Right forelimb (tissue), 1 donor: ENCODE results near the gene SLC25A23.
A peak's percentile ranks its signal among the peaks of the same experiment; 100 is the strongest.

ENCODE experiments used
- DNase-seq: peaks from one replicate; pipeline ENCODE4 v3.0.0-alpha.2; 2018

Gene SLC25A23

GRCh38 chr19:6481541-6482342, 22.1 kb upstream of the SLC25A23 start, which contains the start of gene DENND1C:
TSS of gene DENND1C (minus strand) at chr19:6481787. CDS start at chr19:6481695, 92 bp downstream.
- no peak for DNase-seq

GRCh38 chr19:6480848-6481415, 21.3 kb upstream of the SLC25A23 start:
- DNase-seq, result no peak

- no peak for DNase-seq
Observed at GRCh38 chr19:6479836-6480398, 20.3 kb upstream of the SLC25A23 start.

- no peak for DNase-seq
Observed at GRCh38 chr19:6478815-6479214, 19.2 kb upstream of the SLC25A23 start.

GRCh38 chr19:6476896-6477431, 17.4 kb upstream of the SLC25A23 start:
- no peak for DNase-seq

GRCh38 chr19:6476155-6476895, 16.7 kb upstream of the SLC25A23 start:
- peak; percentile 58 for DNase-seq

GRCh38 chr19:6475321-6476108, 15.9 kb upstream of the SLC25A23 start:
- no peak for DNase-seq

GRCh38 chr19:6473647-6474046, 14.1 kb upstream of the SLC25A23 start:
- DNase-seq, result no peak

- no peak for DNase-seq
Observed at GRCh38 chr19:6472713-6473112, 13.1 kb upstream of the SLC25A23 start.

- no peak for DNase-seq
Observed at GRCh38 chr19:6471076-6471475, 11.5 kb upstream of the SLC25A23 start.

- DNase-seq, result no peak
Observed at GRCh38 chr19:6470173-6470572, 10.6 kb upstream of the SLC25A23 start.

- DNase-seq, result no peak
Observed at GRCh38 chr19:6467384-6467783, 7.8 kb upstream of the SLC25A23 start.

- no peak for DNase-seq
Observed at GRCh38 chr19:6466526-6467248, 7.1 kb upstream of the SLC25A23 start.

- no peak for DNase-seq
Observed at GRCh38 chr19:6465663-6466062, 6.1 kb upstream of the SLC25A23 start.

GRCh38 chr19:6465006-6465405, 5.4 kb upstream of the SLC25A23 start:
- no peak for DNase-seq

- DNase-seq, result no peak
Observed at GRCh38 chr19:6464070-6464873, 4.7 kb upstream of the SLC25A23 start, which contains the start of gene CRB3. TSS of gene CRB3 (plus strand) at chr19:6464271. CDS start at chr19:6464702, 431 bp downstream.

- peak; percentile 98 for DNase-seq
Observed at GRCh38 chr19:6460099-6460884, 700 bp upstream of the SLC25A23 start.

GRCh38 chr19:6458695-6459261, 814 bp downstream of the SLC25A23 start:
- DNase-seq, result no peak

- no peak for DNase-seq
Observed at GRCh38 chr19:6457958-6458694, 1.5 kb downstream of the SLC25A23 start.
